ENCODE measurements around the gene ACP1. TPM values are rescaled to one million over a fixed set of nuclear protein-coding genes. Genes with fewer than 3 reads are reported as not detected.

Gene ACP1
- total and polyA plus RNA-seq, 2 of the 8 experiments (the other 6 are each of a cell fraction or from before 2014, with no cell fraction given): 115 to 155 TPM

GRCh38 chr2:323035-323434 lies 58.3 kb downstream of the ACP1 start:
- no peak overlapping the region for H2AFZ ChIP-seq (ENCODE audit: low read length)
- FAIRE-seq (no peak), DNase-seq (ENCODE audit: low read depth in 1 of 2, low spot score in 2 of 2) (no peak)
- no peaks in the 10 kb centered on the region for H3K36me3 ChIP-seq (ENCODE audit: control insufficient read depth in 2 of 4, insufficient read depth in 4 of 4, low read length in 3 of 4)
- no peak overlapping the region for H3K4me3 ChIP-seq (ENCODE audit: extremely low read depth in 1 of 4, insufficient read depth in 2 of 4, low read depth in 3 of 4, low read length in 4 of 4)
- no peak overlapping the region for H4K5ac ChIP-seq (ENCODE audit: insufficient read length, low read depth, low read length)
- H3K4me1 ChIP-seq (replicated peaks in 1 of 4; ENCODE audit: control insufficient read depth in 3 of 4, insufficient read depth in 4 of 4, low read length in 3 of 4): no peaks in the 10 kb centered on the region
- H3K9me3 ChIP-seq (ENCODE audit: insufficient read depth in 2 of 2, low read depth in 1 of 2, low read length in 1 of 2): peaks cover 0 to 2% of the 10 kb centered on the region in 2 experiments; a peak in 1 of 4 replicates
- no peak overlapping the region for H4K91ac ChIP-seq (replicated peaks; ENCODE audit: insufficient read length, low read length)
- H2BK15ac ChIP-seq (ENCODE audit: low read length): no peak overlapping the region
- H3K79me2 ChIP-seq (ENCODE audit: control insufficient read depth in 1 of 2, insufficient read depth in 2 of 2, low read length in 2 of 2): no peaks in the 10 kb centered on the region
- H3K4me2 ChIP-seq (ENCODE audit: insufficient read depth in 1 of 2, low read depth in 2 of 2, low read length in 2 of 2): no peak overlapping the region
- H3K9ac ChIP-seq (replicated peaks in 1 of 4; ENCODE audit: extremely low read depth in 1 of 4, low read depth in 3 of 4, low read length in 3 of 4): no peak overlapping the region
- CTCF ChIA-PET (ENCODE audit: partially characterized antibody): no interaction called here
- H4K20me1 ChIP-seq (replicated peaks in 1 of 2; ENCODE audit: control insufficient read depth in 1 of 2, insufficient read depth in 2 of 2, low read length in 2 of 2): peaks cover 0 to 7% of the 10 kb centered on the region in 2 experiments
- H3K18ac ChIP-seq (ENCODE audit: extremely low read depth, low read length): no peak overlapping the region
- H2AK5ac ChIP-seq (ENCODE audit: low read depth, low read length): no peak overlapping the region
- H3K27me3 ChIP-seq (replicated peaks in 1 of 4; ENCODE audit: control insufficient read depth in 3 of 4, extremely low read depth in 1 of 4, insufficient read depth in 3 of 4, low read length in 3 of 4): peaks cover 0 to 5% (median 0%) of the 10 kb centered on the region in 4 experiments; a peak in 1 of 7 replicates
- POLR2A ChIA-PET (ENCODE audit: partially characterized antibody): no interaction called here
- no peak overlapping the region for H2BK120ac ChIP-seq (replicated peaks; ENCODE audit: low read depth, low read length)
- no peak overlapping the region for H3K56ac ChIP-seq (replicated peaks; ENCODE audit: insufficient read length, low read depth, low read length)
- no peak overlapping the region for H4K8ac ChIP-seq (ENCODE audit: extremely low read depth, insufficient read depth, low read length)
- H3K79me1 ChIP-seq (ENCODE audit: low read depth, low read length): no peaks in the 10 kb centered on the region
- no peak overlapping the region for H2BK5ac ChIP-seq (ENCODE audit: low read depth, low read length)
- H2BK20ac ChIP-seq (ENCODE audit: low read length): no peak overlapping the region
- H3K4ac ChIP-seq (replicated peaks; ENCODE audit: insufficient read length, low read depth, low read length): no peak overlapping the region
- H3K14ac ChIP-seq (ENCODE audit: insufficient read length): no peak overlapping the region
- H3K27ac ChIP-seq (ENCODE audit: low read depth, low read length): no peak overlapping the region
- WGBS, 2 experiments (ENCODE audit: extremely low coverage in 1 of 2, insufficient coverage in 1 of 2, insufficient read length in 1 of 2, insufficient replicate concordance in 2 of 2, low coverage in 1 of 2, low lambda C conversion rate in 2 of 2, missing lambda C conversion rate in 1 of 2): 86% methylated on average over 9 of the region's 9 CpGs; no CpG with 5 or more reads in 1 of the 2 experiments
- no peak for TF ChIP-seq EP300 (IDR thresholded peaks at IDR 0.05; ENCODE audit: borderline replicate concordance in 1 of 2, low read depth in 2 of 2, low read length in 2 of 2)
- TF ChIP-seq RBBP5 (IDR thresholded peaks at IDR 0.05; ENCODE audit: borderline replicate concordance, low read depth, low read length): no peak
- no peak for TF ChIP-seq POLR2AphosphoS5 (IDR thresholded peaks at IDR 0.05; ENCODE audit: low read depth, low read length)
- TF ChIP-seq CTCF (IDR thresholded peaks at IDR 0.05; ENCODE audit: control extremely low read depth in 1 of 3, insufficient read depth in 1 of 3, low read depth in 1 of 3, low read length in 3 of 3): no peak
- TF ChIP-seq YY1 (IDR thresholded peaks at IDR 0.05; ENCODE audit: low read depth, low read length): no peak
- TF ChIP-seq SP1 (IDR thresholded peaks at IDR 0.05; ENCODE audit: low read depth, low read length): no peak
- no peak for TF ChIP-seq CREB1 (IDR thresholded peaks at IDR 0.05)
- no peak for TF ChIP-seq ATF3 (IDR thresholded peaks at IDR 0.05; ENCODE audit: insufficient read depth, low read depth, low read length)
- no peak for TF ChIP-seq TEAD4 (IDR thresholded peaks at IDR 0.05; ENCODE audit: low read depth, low read length)
- TF ChIP-seq RXRA (IDR thresholded peaks at IDR 0.05; ENCODE audit: insufficient read depth, low read depth, low read length): no peak
- no peak for TF ChIP-seq SIX5 (IDR thresholded peaks at IDR 0.05; ENCODE audit: low read depth, low read length)
- no peak for TF ChIP-seq SP4 (IDR thresholded peaks at IDR 0.05; ENCODE audit: low read length)
- H3K23me2 ChIP-seq (ENCODE audit: low read depth, low read length): peaks cover 4% of the 10 kb centered on the region; the same call in 1 of the 2 replicates
- H3K23ac ChIP-seq (ENCODE audit: insufficient read length): no peak overlapping the region
- no peak overlapping the region for H2BK12ac ChIP-seq (ENCODE audit: low read depth, low read length)

All from H1 (cell line).